HuH-7.5 (cell line): ENCODE data around the gene TAS2R14.

Experiments
- DNase-seq: peaks from one replicate; pipeline ENCODE4 v3.0.0; 2011; ENCODE audit warnings: low spot score

TAS2R14 gene

DNA sequence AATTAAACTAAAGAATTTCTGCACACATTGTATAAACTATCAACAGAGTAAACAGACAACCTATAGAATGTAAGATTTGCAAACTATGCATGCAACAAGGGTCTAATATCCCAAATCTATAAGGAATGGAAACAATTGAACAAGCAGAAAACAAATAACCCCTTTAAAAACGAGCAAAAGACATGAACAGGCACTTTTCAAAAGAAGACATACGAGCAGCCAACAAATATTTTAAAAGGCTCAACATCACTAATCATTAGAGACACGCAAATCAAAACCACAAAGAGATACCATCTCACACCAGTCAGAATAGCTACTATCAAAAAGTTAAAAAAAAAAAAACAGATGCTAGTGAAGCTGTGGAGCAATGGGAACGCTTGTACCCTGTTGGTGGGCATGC lies 34.4 kb downstream of the TAS2R14 start:
- DNase-seq = no peak

DNA sequence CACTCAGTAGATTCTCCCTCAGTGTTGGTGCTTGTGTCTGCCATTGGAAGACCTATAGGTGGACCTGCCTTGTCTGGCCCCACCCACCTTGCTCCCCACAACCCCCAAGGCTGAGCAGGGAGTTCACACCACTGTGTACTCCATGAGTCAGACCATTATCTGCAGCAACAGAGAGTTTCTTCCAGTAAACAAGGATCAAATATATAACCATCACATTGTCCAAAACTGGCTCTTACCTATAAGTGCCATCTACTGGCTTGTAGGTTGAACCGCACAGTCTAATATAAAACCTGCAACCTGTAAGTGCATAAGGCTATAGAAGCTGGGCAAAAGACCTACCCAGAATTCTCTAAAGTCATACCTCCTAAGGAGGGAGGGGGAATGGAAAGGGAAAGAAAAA lies 37.6 kb downstream of the TAS2R14 start:
- DNase-seq = no peak

DNA sequence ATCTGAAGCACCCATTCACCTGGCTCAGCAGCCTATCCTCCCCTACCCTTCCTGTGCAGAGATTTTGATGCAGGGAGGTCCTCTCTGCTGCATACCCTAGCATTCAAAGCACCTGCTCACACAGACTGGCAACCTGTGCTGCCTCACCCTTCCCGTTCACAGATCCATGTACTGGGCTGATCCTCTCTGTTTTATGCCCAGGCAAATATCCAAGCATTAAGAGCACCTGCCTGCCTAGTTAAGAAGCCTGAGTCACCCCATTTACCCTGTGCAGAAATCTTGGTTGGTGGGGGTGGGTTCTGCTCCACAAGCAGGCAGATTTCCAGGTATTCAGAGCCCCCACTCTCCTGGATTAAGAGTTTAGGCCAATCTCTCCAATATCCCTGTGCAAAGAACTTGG lies 38.1 kb downstream of the TAS2R14 start:
- no peak for DNase-seq

DNA sequence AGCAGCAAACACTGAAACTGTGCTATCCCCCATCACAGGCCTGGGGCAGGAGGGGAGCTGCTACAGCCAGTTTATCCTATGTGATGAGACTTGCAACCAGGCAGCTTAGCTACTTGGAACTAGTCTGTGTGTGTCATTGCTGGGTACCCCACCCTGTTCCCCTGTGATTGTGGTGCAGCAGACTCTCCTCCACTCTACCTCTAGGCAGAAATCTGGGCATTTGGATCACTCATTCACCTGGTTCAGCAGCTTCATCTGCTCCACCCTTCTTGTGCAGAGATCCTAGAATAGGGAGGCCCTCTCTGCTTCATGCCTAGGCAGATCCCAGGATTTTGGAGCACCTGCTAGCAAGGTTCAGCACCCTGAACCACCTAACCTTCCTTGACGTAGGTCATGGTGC lies 38.5 kb downstream of the TAS2R14 start:
- DNase-seq = no peak

DNA sequence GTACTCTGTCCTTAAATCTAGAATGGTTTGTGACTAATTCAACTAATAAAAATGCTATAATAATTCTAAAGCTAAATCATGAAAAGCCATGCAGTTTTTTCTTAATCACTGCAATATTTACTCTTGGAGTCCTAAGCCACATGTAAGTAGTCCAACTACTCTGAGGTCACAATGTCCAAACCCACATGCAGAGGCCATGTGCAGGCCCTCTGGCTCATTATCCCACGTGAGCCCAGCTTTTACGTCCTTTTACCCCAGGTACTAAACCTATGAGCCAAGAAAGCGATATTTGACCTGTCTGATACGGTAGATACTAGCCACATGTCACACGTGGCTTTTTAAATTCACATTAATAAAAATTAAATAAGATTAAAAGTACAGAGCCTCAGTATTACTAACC lies 42.2 kb downstream of the TAS2R14 start:
- no peak for DNase-seq

DNA sequence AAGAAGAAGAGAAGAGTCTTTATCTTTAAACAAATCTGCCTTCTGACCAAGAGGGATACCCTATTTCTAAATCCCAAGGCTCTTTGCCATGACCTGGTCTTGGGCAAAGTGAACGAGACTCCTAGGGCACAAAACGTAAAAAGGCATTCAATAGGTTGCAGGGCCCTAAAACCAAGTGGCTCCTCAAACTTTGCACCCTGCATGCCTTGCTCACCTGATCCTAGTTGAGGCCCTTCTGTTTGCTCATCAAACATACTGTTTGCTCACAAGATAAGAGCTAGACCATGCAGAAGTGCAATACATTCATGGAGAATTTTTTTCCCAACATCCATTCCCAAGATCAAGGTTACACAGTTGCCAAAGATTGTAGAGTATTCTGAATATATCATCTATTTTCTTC lies 47.1 kb downstream of the TAS2R14 start:
- DNase-seq = peak; percentile 22

DNA sequence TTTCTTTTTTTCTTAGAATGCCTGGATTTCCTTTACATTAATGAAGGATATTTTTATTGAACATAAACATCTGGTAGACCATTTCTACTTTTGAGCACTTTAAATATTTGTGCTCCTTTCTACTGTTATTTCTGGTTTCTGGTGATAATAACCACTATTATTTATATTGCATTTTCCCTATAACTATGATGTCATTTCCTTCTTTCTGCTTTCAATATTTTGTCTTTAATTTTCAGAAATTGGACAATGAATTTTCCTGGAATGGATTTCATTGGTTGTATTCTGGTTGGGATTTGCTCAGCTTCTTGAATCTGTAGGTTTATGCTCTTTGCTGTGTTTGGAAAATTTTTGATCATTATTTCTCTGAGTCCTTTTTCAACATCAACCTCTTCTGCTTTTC lies 49.8 kb downstream of the TAS2R14 start:
- DNase-seq = no peak
